Suppressor macrophage treated with lipopolysaccharide for 1 hour (primary cell): ENCODE data around the gene FOXP1.
A peak's percentile ranks its signal among the peaks of the same experiment; 100 is the strongest.

ENCODE experiments used
- DNase-seq, 3 donors: peaks; one replicate each; pipeline ENCODE4 v3.0.0-alpha.2; 2020 to 2022

Gene FOXP1

DNA sequence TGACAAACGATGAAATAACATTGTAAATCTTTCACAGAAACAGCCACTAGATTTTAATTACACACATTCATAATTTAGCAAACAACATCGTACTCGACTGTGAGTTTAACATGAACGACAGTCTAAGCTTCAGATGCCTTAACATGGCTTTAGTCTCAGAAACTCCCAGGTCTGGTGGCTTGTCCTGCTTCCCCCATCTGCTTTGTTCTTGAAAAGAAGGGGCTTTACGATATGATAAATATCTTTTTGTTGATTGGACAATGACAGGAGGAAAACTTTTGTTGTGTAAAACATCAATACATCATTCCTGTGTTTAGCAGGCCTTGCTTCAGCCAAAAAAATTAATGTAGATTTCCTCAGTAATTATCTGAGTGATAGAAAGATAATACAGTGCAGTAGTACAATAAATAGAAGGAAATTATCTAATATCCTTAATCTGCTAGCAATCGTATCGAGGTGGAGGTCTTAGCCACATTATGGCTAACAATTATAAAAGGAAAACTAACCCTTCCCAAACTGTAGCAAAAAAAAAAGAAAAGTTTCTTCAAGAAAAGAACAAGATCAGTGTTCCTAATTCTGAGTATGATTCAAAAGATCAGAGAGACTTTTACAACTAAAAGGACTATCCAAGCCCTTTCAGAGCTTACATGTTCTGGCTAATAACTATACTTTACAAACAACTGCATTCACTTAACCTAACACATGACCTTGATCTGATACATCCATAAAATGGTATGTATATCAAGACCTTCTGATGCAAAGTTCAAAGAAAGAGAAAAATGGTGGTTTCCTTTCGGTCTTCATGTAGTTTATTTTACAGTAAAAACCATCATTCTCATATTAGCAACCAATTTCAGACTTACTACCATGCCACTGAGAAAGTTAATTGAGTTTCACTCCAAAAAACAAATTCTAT is 535.7 kb downstream of the FOXP1 start:
- DNase-seq: no peak

DNA sequence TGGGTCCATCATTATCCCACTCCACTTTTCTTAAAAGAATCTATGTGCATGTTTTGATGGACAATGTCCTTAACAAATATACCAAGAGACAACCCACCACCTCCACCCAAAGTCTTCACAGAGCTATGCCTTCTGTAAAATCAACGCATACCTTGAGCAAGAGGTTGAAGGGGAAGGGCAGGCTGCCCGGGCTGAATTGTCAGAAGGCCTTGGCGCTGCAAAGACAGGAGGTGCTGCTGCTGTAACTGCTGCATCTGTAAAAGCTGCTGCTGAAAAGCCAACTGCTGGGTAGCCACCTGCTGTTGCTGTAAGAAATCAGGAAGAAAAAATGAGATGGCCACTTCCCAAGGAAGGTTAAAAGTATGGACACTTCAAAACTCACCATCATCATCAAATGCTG is 536.7 kb downstream of the FOXP1 start:
- DNase-seq: no peak

DNA sequence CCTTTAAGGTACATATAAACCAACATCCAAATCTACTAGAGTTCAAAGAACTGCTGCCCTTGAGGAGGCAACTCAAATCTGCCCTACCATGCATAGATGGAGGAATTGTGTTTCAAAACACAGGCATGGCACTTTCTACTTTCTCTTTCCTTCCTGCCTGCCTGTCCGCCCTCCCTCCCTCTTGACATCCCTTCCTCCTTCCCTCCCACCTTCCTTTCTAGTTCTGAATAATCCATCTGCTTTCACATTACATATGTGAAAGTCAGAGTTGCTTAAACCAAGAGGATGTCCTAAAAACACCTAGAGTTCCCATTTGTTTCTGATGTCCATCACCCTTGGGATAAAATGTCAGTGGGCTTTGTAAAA is 537.6 kb downstream of the FOXP1 start:
- peak in 2 of 3 donors; percentile 26 to 41 for DNase-seq

DNA sequence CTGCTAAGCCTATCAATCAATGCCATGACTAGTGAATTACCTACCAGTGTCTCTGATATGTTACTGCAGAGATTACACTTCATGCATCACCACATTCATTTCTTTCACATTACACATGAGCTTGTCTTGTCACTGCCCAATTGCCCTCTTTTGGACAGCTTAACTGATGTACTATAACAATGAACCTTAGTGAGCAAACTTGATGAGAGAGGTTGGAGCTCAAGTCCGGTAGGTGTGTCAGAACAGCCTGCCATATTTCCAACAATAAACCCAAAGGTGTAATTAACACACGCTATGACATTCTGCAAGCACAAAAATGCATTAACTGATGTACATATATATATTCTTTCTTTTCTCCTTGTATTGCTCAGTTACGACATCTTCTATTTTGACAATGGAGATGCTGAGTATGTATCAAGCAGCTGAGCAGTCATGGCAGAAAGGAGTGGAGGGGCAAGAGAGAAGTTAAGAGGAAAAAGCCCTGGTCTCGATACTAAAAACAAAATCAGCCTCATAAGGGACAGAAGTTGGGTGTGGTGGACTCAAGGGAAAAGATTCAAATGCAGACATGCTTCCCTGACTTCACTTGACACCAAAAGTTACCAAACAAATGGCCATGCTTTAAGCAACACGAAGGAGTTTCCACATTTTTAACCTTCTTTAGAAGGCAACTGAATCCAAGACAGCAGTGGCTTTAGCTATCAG is 538.2 kb downstream of the FOXP1 start:
- DNase-seq: no peak

DNA sequence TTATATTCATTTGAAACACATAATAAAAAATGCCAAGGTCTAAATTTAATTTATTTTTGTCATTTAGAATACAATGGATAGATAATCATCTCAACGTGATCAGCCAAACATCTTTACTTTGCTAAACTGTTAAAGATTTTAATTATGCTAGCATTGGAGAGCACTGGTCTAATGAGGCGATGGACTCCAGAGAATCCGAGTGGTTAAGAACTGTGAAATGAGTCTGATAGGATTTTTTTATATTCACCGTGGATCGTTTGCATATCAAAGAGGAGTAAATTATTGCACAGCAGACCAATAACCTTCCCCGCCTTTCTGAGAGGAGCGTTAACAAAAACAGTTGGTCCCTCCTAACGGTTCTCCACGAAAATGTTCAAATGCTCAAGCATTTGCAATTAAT is 540.8 kb downstream of the FOXP1 start:
- DNase-seq: no peak

DNA sequence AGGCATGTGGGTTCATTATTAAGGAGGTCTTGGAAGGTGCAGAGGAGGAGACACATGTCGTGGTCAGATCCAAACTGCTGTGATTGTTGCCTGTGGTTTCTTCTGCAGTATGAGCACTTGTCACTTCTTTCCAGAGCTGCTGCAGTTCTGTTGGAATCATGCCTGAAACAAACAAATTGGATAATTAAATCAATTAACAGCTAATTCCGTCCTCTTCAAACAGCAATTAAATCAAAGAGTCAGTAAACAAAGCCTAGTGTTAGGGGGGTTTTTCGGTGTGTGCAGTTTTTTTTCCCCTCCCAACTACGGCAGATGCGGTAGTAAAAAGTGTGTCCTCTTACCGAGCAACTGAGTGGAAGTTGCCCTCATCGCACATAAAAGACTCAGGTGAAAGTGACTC is 542.2 kb downstream of the FOXP1 start:
- DNase-seq: no peak

DNA sequence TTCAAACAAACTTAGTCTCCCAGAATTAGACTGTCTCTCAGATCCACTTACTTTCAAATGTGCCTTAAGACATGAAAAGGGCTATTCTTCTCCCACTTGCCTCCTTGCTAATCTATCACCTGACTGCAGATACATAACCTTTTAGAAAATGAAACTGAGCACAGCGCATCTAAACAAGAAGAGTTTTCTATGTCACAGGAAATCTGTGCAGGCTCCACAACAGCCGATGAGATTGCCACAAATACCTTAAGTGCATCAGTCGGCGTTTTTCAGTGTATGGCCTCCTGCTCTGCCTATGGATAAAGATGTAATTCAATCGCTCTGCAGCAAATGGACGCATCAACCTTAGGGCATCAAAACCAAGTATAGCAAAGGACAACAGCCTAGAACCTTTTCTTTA is 544.2 kb downstream of the FOXP1 start:
- DNase-seq: no peak

DNA sequence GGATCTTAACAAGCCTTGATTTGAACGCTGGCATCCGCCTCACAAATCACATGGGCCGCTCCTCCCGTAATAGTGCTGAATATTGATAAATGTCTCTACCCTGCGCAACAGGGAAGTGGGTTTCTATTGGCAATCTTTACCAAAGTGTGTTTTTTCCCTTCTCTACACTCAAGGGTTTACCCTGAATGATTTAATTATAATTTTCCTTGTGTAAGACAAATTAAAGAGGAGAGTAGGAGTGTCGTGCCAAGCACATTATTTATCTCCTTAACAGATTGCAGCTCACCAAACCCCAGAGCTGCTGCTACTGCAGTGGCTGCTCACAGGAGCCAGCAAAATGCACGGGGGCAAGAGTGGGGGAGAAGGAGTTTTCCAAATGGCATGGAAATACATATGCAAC is 545.8 kb downstream of the FOXP1 start:
- DNase-seq: no peak

DNA sequence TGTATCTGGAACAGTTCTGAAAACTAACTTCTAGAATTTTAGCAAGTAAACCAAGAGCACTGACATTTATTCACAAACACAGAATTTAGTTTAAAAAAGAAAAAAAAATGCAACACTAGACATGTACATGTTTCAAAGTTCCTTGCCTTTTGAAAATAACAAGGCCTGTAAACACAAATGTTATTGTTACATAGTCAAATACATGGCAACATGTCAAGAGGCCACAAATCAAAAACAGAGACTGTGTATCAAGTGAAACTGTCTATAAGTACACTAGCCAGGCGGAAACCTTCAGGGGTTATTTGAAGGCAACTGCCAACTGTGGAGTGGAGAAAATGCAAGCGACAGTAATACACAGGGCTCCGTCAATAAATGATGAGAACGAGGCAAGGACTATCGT is 547.6 kb downstream of the FOXP1 start:
- DNase-seq: no peak

DNA sequence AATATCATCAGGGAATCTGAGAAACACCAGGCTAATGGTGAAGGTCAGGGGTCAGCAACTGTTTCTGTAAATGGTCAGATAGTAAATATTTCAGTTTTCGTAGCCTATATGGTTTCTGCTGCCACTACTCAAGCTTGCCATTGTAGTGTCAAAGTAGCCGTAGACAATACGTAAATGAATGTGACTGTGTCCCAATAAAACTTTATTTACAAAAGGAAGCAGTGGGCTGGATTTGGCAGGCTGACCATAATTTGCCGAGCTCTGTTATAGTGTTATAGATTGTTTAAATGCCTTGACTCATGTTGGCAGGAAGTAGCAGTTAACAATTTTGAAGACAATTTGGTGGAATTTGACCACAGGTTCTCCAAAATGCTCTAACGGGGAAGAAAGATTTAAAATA is 548.2 kb downstream of the FOXP1 start:
- peak; percentile 44 to 73 (median 62) for DNase-seq

DNA sequence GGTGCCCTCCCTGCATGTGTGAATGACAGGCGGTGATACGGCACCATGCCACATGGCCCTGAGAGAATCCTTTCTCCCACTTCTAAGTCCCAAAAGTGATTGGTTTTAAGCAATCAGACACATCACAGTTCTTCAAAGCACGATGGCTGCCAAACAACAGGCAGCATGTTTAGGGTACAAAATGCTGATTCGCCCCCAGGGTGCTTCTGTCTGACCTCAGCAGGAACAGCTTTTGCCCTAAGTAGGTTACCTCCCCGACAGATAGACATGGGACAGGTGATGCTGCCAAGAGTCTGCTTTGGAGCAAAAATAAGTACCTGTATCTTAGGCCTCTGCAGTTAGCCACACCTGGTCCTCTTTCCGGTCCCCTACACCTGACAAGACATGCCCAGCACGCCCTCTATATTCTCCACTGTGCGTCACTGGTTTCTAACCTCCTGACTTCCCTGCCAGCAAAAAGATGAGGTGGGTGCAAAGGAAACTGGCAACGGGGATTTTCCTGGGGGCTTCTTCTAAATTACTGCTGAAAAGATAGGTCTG is 549.8 kb downstream of the FOXP1 start:
- no peak for DNase-seq

DNA sequence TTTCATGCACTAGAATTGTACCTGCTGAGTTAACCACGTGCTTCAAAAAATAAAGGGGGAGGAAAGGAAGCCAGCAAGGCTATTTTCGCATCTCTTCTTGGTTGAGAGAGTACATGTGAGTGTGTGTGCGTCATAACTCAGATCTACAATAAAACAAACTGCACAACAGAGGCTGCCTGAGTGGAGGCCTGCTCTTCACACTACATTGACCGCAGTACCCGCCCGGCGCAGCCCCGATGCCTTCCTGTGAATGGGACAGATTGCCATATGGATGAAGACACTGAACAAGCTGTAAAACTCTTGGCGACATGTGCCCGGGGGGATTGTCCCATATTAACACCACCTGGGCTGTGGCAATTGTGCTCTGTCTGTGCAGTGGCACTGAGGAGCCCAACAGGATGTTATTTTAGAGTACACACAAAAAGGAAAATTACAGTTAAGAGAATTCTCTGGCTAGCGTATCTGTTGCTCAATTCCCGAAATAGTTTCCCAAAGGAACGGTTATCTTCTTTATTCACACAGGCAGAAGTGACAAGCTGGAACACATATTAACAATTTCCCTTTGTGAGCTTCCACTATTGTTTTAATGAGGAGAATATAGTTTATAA is 551.5 kb downstream of the FOXP1 start:
- no peak for DNase-seq

DNA sequence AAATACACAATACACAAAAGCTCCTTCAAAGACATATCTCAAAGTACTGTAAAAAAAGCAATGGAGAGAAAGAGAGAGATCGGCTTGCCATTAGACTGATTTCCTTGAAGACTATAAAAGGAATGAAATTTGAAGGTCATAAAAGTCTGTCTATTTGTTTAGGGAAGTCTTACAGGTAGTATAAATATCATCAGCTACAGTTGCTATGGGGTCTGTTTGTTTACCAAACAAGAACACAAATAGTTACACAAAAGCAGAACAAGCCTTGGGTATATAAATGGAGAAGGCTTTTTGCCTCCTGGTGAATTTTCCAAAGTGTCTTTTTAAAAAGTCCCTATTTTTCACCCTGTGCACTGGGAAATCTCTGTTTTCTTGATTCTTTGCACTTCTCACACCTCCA is 552.3 kb downstream of the FOXP1 start:
- peak; percentile 68 to 90 (median 80) for DNase-seq

DNA sequence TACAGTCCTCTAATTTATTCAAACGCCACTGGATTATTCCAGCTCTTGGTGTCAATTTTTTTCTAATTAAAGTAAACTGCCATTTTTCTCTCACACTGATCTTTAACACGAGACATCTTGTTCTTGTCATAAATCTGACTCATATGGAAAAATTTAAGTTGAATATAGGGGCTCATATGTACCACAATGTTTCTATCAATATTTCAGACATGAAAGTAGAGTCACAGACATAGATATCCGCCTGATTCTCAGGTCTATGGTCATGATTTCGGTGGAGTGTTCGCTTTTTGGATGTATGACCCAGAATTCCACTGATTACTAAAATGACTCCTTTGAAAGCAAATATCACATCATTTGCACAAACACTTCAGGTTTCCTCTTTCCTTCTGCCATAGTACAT is 552.8 kb downstream of the FOXP1 start:
- no peak for DNase-seq

DNA sequence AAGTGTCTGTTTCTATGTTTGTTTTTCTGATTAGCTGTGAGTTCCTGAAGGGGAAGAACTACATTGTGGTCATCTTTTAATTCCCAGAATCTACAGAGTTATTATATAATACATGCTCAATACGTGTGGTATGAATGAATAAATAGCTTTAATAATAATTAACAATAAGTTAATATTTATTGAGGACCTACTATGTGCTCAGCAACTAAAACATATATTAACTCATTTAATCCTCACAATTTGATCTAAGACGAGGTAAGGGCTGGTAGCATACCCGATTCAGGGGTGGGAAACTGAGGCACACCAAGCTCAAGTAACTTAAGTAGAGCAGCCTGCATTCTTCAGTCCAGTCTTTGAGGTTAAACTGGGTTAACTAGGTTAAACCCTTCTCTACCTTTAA is 553.8 kb downstream of the FOXP1 start:
- no peak for DNase-seq

DNA sequence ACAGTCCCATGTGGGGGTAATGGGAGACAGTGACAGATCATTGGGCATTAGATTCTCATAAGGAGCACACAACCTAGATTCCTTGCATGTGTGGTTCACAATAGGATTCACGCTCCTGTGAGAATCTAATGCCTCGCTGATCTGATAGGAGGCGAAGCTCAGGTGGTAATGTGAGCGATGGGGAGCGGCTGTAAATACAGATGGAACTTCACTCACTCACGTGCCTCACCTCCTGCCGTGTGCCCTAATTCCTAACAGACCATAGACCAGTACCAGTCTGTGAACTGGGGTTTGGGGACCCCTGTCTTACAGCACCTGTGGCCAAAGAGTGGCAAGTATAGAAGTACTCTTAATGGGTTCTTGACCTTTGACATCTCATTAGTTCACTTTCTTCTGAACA is 554.7 kb downstream of the FOXP1 start:
- DNase-seq: no peak

DNA sequence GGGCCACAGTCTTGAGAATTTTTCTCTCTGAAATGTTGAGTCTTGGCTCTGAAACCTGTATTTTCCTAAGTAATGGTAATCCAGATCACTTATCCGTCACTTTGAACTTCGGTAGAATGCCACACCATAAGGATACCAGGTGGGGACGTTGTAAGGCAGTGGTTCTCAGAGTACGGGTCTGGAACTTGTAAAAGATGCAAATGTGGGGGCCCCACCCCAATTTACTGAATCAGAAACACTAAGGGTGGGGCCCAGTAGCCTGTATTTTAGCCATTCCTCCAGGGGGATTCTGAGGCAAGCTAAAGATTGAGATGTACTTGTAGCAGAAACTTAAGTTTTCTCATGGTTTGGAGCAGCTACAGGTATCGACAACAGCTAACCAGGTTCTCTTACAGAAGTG is 555.3 kb downstream of the FOXP1 start:
- no peak for DNase-seq

DNA sequence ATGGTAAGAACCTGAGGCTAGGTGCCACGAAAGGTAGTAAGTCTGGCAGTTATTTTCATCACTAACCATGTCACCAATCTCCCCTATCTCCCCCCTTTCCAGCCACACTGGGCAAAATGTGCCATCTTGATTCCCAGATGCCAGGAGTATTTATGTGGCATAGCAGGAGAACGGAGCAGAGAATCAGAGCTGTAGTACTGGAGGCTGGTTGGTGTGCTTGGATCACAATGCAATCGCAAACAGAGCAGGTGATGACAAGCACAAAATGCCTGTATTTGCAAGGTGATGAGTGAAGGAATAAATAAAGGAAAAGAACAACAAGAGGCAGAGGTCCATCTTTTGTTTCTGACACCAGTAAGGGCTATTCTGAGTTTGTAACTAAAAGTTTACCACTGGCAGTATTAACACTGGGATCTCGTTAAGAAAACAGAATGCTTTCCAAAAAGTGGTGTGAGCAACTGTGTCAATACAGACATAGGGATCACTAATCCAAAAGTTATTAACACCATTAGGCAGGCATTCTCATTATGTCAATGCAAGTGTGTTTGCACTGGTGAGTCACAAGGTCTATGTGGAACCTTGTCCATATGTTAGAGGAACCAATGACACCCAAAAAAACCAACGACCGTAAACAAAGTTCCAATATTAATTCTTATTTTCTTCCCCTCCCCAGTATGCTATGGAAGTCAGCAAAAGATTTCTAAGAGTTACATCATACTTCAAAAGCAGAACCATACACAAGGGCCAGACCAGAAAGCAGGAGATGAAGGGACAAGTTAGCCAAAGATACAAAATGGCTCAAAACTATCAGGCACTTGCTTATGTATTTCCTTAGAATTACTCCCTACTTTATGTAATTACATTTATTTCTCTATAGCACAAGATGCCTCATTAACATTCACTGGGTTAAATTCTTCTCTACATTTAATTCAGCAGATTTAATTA is 556.6 kb downstream of the FOXP1 start:
- DNase-seq: peak; percentile 53 to 76 (median 76)

DNA sequence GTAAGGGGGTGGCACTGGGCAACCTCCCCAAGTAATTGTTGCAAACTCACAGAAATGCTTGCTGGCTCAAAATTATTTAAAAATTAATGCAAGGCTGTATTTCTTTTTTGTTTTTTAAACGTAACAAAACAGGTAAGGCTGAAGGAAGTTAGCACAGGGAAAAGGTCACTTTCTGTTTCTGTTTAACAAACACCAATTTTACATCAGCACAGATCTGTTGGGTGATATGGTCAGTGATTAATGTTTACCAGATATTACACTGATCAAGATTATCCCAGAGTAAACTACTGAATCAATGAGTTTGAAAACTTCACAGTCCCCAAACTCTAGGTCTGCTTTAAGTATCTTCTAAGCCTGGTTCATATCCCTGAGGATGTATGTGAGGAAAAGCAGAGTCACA is 558.0 kb downstream of the FOXP1 start:
- no peak for DNase-seq

DNA sequence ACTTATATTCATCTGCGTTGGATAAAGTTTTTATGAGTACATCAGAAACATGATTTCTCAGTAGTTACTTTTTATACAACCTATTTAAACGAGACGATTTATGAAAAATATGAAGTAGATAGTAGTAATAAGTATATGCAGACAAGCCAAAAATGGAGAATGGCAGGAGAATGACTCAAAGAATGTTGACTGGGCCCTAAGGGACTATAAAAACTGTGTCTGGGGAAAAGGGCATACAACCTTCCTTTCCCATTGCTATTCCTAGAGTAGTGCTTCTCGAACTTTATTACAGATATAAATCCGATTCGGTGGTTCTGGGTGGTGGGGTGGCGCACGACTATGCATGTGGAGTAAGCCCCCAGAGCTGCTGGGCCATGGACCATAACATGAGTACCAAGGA is 558.5 kb downstream of the FOXP1 start:
- no peak for DNase-seq

DNA sequence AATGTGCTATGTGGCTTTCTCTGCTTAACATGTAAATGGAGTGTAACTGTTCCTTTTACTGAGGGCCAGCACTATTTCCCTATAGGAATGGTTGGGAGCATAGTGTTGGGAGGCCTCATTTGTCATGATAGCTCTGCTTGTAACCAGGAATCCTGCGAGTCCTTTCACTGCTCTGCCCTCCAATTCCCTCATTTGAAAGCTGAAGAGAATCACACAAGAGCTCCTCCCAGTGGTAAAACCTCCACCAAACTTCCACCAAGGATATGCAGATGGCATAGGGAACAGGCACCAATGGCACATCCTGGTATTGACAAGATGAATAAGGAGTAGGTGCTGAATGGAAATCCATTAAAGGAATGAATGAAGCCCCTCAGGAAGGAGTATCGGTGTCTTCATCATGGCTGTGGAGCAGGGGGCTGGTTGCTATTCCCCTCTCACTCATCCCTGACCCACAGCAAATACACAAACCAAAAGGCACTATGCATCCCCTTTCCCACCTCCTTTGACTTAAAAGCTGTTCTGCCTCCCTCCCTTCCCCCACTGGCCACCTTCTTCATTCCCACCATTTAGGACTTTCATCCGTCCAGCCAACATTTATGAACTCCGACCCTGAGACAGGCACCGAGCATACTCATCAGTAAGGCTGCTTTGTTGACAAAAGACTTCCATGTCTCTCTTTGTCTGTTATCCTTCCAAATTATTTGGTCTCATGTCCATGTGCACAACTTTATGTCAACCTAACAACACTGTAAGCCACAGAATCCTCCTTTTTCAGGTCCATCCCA is 560.8 kb downstream of the FOXP1 start:
- DNase-seq: peak in 2 of 3 donors; percentile 14 to 16

DNA sequence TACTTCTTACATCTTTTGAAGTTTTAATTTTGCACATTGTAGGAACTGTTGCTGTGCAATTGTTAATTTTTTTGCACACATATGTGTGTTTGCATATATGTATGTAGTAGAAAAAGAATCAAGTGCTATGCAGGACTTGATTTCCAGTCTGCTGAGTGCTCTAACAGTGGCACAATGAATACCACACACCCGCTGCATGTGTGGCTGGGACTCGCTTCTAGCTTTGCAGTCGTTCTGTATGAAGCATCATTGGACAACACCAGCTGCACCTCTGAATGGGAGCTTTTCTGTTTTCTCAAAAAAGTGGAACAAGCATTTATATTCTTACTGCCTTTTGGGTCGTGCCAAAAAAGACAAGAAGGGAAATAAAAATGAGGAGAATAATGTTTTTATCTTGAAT is 564.7 kb downstream of the FOXP1 start:
- DNase-seq: no peak
